Heart right ventricle (tissue), 16 donors: ENCODE data around the gene RCAN3. TPM values are rescaled to one million over a fixed set of nuclear protein-coding genes. Genes with fewer than 3 reads are reported as not detected.
A peak's percentile ranks its signal among the peaks of the same experiment; 100 is the strongest.

Source experiments
- ATAC-seq, 8 donors: fragments of 200-7000 bp; cut with Tn5 transposase; one replicate each; pipeline ENCODE4 v1.9.1; 2020; ENCODE audit warnings: mild to moderate bottlenecking in 8 of 8, moderate library complexity in 8 of 8, moderate number of reproducible peaks in 1 of 8
- DNase-seq, 2 donors: peaks; one replicate each; pipeline ENCODE4 v3.0.0-alpha.2; 2020
- H3K27ac ChIP-seq, 10 donors: fragments of 200-600 bp; sonication (generic) in 2 of 10; one replicate each; pipeline versions ENCODE4 v1.5.0 to v1.8.0; 2020 to 2022; ENCODE audit warnings: mild to moderate bottlenecking in 3 of 10
- H3K27me3 ChIP-seq, 7 donors: fragments of 200-600 bp; one replicate each; pipeline ENCODE4 v1.8.0; 2021 to 2022; ENCODE audit warnings: mild to moderate bottlenecking in 2 of 7
- H3K36me3 ChIP-seq, 9 donors: fragments of 200-600 bp; sonication (generic) in 1 of 9; one replicate each; pipeline versions ENCODE4 v1.5.0 to v1.8.0; 2020 to 2022; ENCODE audit warnings: mild to moderate bottlenecking in 2 of 9
- H3K4me1 ChIP-seq, 9 donors: fragments of 200-600 bp; sonication (generic) in 1 of 9; one replicate each; pipeline versions ENCODE4 v1.5.0 to v1.8.0; 2020 to 2022; ENCODE audit warnings: mild to moderate bottlenecking in 4 of 9
- H3K4me3 ChIP-seq, 10 donors: fragments of 200-600 bp; sonication (generic) in 2 of 10; one replicate each; pipeline versions ENCODE4 v1.5.0 to v1.8.0; 2020 to 2022; ENCODE audit warnings: mild to moderate bottlenecking in 7 of 10, moderate library complexity in 2 of 10
- H3K9me3 ChIP-seq, 11 donors: fragments of 200-600 bp in 10 of 11; sonication (generic) in 2 of 11; one replicate each; pipeline versions ENCODE4 v1.5.0 to v1.8.0; 2013 to 2022; ENCODE audit warnings: mild to moderate bottlenecking in 2 of 11, control low read depth in 1 of 11, moderate library complexity in 1 of 11
- CTCF ChIP-seq, 9 donors: fragments of 200-600 bp; sonication (generic) in 2 of 9; IDR thresholded peaks; one replicate each; pipeline versions ENCODE4 v1.5.0 to v1.8.0; 2021 to 2022; ENCODE audit warnings: antibody characterized with exemption in 9 of 9, mild to moderate bottlenecking in 5 of 9, moderate library complexity in 1 of 9
- WGBS, 2 donors: extraction: QIAGEN DNeasy Blood & Tissue Kit; methylation state at CpG; one replicate each; pipeline ENCODE4 v1.1.7; 2013; ENCODE audit warnings: inconsistent platforms in 1 of 2; 5-methylcytosine and 5-hydroxymethylcytosine counted together
- intact Hi-C, 10 donors: fragments of 100-400 bp; cut with DNase I; formaldehyde crosslinking; loops; one replicate each; pipeline versions ENCODE4 v1.11.1 to v1.14.2; 2022
- polyA plus RNA-seq, 2 donors: library from polyadenylated mRNA; stranded (reverse); fragments of 200-250 nt; gene quantifications; one replicate each; pipeline ENCODE4 v1.2.3, GENCODE V29; 2013
- total RNA-seq, 10 donors: library from RNA; stranded (reverse); fragmentation: NEBNext Ultra II Directional in 3 of 10; extraction: Animal tissue kit (Norgen Biotek cat#: 25700) in 3 of 10; gene quantifications; one replicate each; pipeline versions ENCODE4 v1.2.1 to v1.2.4, GENCODE V29; 2021 to 2023
- donor health status: Arrhythmogenic right ventricular cardiomyopathy.
- donor health status: ischemic (EF 13 %, LVEDD 7.1; RV severe dilation, severe dysfunction).
- donor health status: healthy with polysubstance abuse.
- donor health status: DM: no; HTN: yes; CAD: no.
- donor health status: DM: no; HTN: no; CAD: no.
- donor health status: ischemic (EF 25% LVEDD 6.9; RV normal size, moderate dysfunction).
- donor health status: ischemic (EF 25% LVEDD 5.7; RV mildly dilated, moderate dysfunction).
- donor health status: healthy.
- donor health status: DM: yes; HTN: yes; CAD: no.
- donor health status: Ischemic cardiomyopathy.
- donor health status: ischemic (EF 35%, LVEDD 5.7; RV mildly dilated, moderate dysfunction).
- donor health status: nonischemic (EF 11% LVEDD 7.7; RV severe dilation, severe dysfunction).
- donor health status: DM: yes; HTN: yes; CAD: no.
- donor health status: PGD.
- donor health status: ischemic (EF 29% LVEDD 5.4; RV normal size, mild dysfunction).
- donor health status: nonischemic (EF 23%, LVEDD 6.1; RV moderate dilation, normal function).

RCAN3 gene
- total and polyA plus RNA-seq, 12 donors, result 2.3 to 7.9 (median 5.5) TPM

- 45 to 59% methylated on average over 19 of the region's 19 CpGs for WGBS, 2 donors
Observed at GRCh38 chr1:24556414-24556795, 53.8 kb downstream of the RCAN3 start.

DNA sequence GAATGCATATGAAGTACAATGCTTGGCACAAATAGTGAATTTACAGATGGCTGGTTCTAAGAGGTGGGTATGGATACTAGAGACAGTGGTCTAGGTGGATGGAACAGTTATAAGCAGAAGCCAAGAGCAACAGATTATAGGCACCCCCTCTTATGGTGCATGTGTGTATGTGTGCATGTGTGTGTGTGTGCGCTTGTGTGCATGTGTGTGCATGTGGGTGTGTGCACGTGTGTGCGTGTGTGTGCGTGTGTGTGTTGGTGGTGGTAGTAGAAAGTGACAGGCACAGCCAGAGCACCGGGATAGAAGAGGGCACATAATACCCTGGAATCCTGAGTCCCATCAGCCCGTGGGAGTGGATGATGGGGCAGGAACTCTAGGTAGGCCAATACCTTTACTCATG is 54.6 kb downstream of the RCAN3 start:
- no peak overlapping the region for H3K27ac ChIP-seq
- ATAC-seq (no peak), DNase-seq (no peak)
- peaks cover 0 to 17% (median 6%) of the 10 kb centered on the region in 9 donors for H3K4me1 ChIP-seq
- intact Hi-C loops, result loop anchor here in 1 of 10 donors (10.0 kb wide), 1 partner anchor 68 kb away; no protein-coding TSS in a partner anchor
- no peak for TF ChIP-seq CTCF (IDR thresholded peaks at IDR 0.05)
- H3K4me3 ChIP-seq, result no peak overlapping the region
- no peaks in the 10 kb centered on the region for H3K36me3 ChIP-seq
- 96 to 97% methylated on average over 6 of the region's 6 CpGs for WGBS, 2 donors
- peaks cover 0 to 55% (median 38%) of the 10 kb centered on the region in 7 donors for H3K27me3 ChIP-seq
- no peaks in the 10 kb centered on the region for H3K9me3 ChIP-seq

More at GRCh38 chr1:24556414-24556795, 53.8 kb downstream of the RCAN3 start:
- DNase-seq, result no peak
- Histone ChIP-seq H3K27ac (no peak overlapping the region), H3K4me1 (peaks cover 0 to 17% (median 6%) of the 10 kb centered on the region in 9 donors), H3K36me3 (no peaks in the 10 kb centered on the region), H3K27me3 (peaks cover 0 to 58% (median 39%) of the 10 kb centered on the region in 7 donors), H3K9me3 (no peaks in the 10 kb centered on the region), H3K4me3 (peak overlapping the region in 8 of 10 donors; percentile 3 to 35 (median 27))
- no peak for TF ChIP-seq CTCF (IDR thresholded peaks at IDR 0.05)
- intact Hi-C loops, result loop anchor here in 1 of 10 donors (10.0 kb wide), 1 partner anchor 68 kb away; no protein-coding TSS in a partner anchor
- no peak for ATAC-seq

DNA sequence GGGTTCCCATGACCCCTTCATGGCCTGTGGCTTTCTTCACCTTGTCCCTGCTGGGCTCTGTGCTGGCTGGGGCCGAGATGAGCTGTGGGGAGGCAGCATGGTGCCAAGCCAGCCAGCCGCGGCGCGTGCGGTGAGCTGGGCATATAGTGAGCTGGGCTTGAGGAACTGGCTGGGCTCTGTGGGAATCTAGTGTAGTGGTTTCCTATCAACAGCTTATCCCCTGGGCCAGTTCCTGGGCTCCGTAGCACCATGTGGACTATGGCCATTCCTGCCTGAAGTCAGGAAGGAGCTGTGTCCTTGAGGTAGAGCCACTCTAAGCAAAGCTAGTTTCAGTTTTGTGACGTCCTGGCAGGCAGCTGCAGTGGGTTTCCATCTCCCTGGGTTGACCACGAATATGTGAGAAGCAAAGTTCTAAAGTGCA is 55.1 kb downstream of the RCAN3 start:
- Histone ChIP-seq H3K27me3 (peaks cover 0 to 52% (median 38%) of the 10 kb centered on the region in 7 donors), H3K27ac (no peak overlapping the region), H3K4me1 (peaks cover 0 to 17% (median 6%) of the 10 kb centered on the region in 9 donors), H3K36me3 (no peaks in the 10 kb centered on the region), H3K9me3 (no peaks in the 10 kb centered on the region), H3K4me3 (no peak overlapping the region)
- peak in 1 of 8 donors; percentile 16 for ATAC-seq
- no peak for DNase-seq
- intact Hi-C loops, result loop anchor here in 1 of 10 donors (10.0 kb wide), 1 partner anchor 67 kb away; no protein-coding TSS in a partner anchor
- no peak for TF ChIP-seq CTCF (IDR thresholded peaks at IDR 0.05)
- WGBS, 2 donors, result 71 to 88% methylated on average over 9 of the region's 9 CpGs

DNA sequence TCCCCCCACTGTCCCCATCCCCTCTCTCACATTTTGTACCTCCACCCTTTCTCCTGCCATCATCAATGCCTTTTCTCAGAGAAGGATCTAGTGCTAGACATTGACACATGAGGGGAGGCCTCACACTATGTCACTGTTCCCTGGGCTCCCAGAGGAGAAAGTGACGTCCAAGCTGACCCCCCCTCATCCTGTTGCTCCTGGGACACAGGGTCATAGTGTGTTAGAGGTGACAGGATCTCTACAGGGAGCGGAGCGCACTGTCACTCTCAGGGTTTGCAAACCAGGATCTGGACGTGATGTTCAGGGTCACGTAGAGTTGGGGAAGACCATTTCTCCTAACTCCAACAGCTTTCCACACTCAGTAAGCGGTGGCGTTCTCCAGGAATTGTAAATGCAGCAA is 55.8 kb downstream of the RCAN3 start:
- no peak for TF ChIP-seq CTCF (IDR thresholded peaks at IDR 0.05)
- no peak overlapping the region for H3K4me3 ChIP-seq
- ATAC-seq (peak in 2 of 8 donors; percentile 35 to 45), DNase-seq (no peak)
- intact Hi-C loops, result loop anchor here in 1 of 10 donors (10.0 kb wide), 1 partner anchor 66 kb away; no protein-coding TSS in a partner anchor
- H3K27me3 ChIP-seq, result peaks cover 0 to 52% (median 38%) of the 10 kb centered on the region in 7 donors
- 68 to 71% methylated on average over 7 of the region's 7 CpGs for WGBS, 2 donors
- no peak overlapping the region for H3K27ac ChIP-seq
- no peaks in the 10 kb centered on the region for H3K36me3 ChIP-seq
- H3K9me3 ChIP-seq, result no peaks in the 10 kb centered on the region
- peaks cover 0 to 17% (median 6%) of the 10 kb centered on the region in 9 donors for H3K4me1 ChIP-seq
